ENCODE measurements around the gene NENF.
"Not testable (repeated sequence)": the region's sequence is repeated elsewhere in the genome, so short reads cannot be mapped to it uniquely, and the experiment has no call there.

GRCh38 chr1:212475831-212476230 lies 43.1 kb downstream of the NENF start:
- not testable (repeated sequence) for TF ChIP-seq POLR2A, CTCF, EP300, POLR2AphosphoS5 (IDR thresholded peaks at IDR 0.05)
